ENCODE data around the gene SORBS1.

Gene SORBS1

GRCh38 chr10:95297402-95297801 is 263.8 kb downstream of the SORBS1 start:
- no peak for DNase-seq

GRCh38 chr10:95296764-95297163 is 264.4 kb downstream of the SORBS1 start:
- no peak for DNase-seq

- DNase-seq = no peak
Measured at GRCh38 chr10:95295031-95295755, 266.0 kb downstream of the SORBS1 start.

GRCh38 chr10:95293631-95294030 is 267.5 kb downstream of the SORBS1 start:
- DNase-seq = no peak

DNA sequence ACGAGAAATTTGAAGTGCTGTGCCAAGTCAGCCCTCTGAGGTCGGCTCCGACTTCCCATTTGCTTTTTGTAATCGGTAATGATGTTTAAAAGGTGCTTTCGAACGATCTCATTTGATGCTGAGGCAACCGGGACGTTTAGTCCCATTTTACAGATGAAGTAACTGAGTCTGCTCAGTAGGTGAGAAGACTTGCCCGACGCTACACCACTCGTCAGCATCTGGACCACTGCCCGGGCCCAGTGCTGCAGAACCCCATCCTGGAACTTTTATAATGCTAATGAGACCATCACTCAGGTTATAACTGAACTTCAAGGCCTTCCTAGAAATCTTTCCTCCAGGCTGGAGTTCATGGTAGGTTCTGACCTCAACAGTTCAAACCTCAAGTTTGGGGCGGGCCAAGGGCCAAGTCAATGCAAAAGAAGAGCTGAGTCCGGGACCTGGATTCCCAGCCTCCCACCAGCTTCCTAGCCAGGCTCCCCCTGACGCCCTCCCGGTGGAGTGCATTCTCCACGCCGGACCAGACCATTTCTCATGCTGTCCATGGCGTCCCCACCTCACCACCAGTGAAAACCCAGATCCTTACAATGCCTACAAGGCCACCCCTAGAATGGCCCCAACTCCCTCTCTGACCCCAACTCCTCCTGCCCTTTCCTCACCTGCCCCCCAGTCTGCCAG is 269.7 kb downstream of the SORBS1 start:
- no peak for DNase-seq

- DNase-seq = no peak
Measured at GRCh38 chr10:95290461-95291364, 270.5 kb downstream of the SORBS1 start, which contains the start of gene PDLIM1. Gene PDLIM1, minus strand, starts transcription at chr10:95291003. Its CDS starts 88 bp downstream, at chr10:95290915.

- DNase-seq = no peak
Measured at GRCh38 chr10:95289921-95290421, 271.2 kb downstream of the SORBS1 start.

- no peak for DNase-seq
Measured at GRCh38 chr10:95289003-95289920, 271.9 kb downstream of the SORBS1 start.

DNA sequence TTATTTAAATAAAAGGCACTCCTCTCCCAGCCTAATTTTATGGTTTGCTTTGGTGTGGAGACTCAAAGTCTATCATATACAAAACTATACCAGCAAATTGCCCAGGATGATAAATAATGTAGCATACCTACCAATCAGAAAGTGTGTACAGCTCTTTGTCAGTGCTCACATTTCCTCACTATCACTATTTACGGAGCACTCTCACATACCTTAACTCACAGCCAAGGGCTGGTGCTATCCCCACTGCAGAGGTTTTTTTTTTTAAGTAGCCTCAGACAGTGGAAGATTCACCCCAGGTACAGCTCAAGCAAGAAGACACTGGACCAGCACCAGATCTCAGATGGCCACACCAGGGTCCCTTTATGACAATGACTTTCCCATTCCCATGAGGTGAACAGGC is 272.9 kb downstream of the SORBS1 start:
- no peak for DNase-seq

DNA sequence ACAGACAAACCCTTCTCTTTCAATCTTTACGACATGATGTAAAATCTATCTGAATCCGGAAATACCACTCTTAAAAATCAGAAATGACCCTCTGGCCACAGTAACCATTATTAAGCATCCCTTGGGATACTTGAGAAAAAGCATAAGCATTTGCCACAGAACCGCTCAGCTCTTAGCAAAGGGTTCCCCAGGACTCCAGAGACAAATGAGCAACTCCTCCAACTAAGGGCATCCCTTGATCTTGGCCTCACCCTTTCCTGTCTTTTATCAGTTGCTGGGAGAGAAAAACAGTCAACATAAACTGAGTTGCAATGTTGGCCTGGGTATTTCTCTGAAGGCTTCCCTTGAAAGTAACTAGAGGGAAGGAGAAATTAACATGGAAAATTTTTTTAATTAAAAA is 273.9 kb downstream of the SORBS1 start:
- no peak for DNase-seq

DNA sequence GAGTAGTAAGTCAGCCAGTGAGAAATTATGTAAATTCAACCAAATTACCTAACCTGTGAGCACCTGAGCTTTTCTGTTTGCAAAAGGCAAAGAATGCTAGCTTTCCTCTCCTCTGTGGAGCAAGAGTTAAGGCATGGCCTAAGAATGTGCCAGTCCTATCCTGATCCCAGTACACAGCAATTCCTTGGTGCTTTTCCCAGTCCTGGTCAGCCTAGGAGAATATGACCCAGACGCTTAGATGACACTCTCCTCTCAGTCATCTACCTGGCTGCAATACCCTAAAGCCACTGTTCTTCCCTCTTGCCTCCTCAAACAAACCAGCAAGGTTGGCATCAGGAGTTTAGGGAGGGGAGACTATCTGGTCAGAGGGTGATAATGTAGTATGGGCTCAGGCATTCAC is 274.5 kb downstream of the SORBS1 start:
- DNase-seq = no peak

DNA sequence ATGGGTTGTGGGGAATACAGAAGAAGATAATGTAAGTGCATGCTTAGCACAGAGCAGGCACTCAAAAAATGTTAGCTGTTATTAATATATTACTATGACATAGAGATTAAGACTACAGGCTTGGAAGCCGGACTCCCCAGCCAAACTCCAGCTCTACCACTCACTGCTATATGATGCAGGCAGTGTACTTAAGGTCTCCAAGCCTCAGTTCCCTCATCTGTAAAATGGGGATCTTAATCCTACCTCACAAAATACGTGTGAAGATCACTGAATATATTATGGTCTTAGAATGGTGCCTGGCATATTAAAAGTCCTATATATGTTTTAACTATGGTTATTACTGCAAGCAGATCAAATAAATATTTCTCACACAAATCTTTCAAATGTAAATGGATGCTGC is 275.6 kb downstream of the SORBS1 start:
- no peak for DNase-seq

DNA sequence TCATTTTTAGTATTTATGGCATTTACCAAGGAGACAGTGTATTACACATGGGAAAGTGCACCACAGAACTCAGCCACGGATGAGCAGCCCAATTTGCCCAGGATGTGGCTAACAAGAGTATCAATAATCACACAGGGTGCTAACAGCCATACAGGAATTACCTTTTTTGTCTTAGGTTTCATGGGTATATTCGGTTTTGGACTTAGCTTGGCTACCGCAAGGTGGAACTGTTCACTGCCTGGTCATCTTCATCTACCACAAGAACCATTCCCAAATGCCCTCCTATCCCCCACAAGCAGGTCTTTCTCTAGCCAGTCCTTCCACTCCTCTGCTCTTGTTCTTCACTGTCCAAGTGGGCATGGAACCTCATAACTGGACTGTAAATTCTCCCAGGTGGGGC is 276.4 kb downstream of the SORBS1 start:
- no peak for DNase-seq

- no peak for DNase-seq
Measured at GRCh38 chr10:95282107-95282506, 279.1 kb downstream of the SORBS1 start.

DNA sequence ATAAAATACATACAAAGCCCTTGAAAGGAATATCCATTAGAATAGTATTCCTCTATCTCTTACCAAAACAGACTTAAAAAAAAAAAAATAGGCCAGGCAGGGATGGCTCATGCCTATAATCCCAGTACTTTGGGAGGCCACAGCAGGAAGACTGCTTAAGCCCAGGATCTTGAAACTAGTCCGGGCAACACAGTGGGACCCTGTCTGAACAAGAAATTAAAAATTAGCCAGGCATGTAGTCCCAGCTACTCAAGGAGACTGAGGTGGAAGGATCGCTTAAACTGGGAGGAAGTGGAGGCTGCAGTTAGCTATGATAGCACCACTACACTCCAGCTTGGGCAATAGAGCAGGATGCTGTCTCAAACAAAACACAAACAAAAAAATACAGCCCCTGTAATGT is 280.0 kb downstream of the SORBS1 start:
- no peak for DNase-seq

- DNase-seq = no peak
Measured at GRCh38 chr10:95280637-95281036, 280.5 kb downstream of the SORBS1 start.

GRCh38 chr10:95279042-95279820 is 281.9 kb downstream of the SORBS1 start:
- no peak for DNase-seq

GRCh38 chr10:95278061-95278988 is 282.8 kb downstream of the SORBS1 start:
- no peak for DNase-seq

DNA sequence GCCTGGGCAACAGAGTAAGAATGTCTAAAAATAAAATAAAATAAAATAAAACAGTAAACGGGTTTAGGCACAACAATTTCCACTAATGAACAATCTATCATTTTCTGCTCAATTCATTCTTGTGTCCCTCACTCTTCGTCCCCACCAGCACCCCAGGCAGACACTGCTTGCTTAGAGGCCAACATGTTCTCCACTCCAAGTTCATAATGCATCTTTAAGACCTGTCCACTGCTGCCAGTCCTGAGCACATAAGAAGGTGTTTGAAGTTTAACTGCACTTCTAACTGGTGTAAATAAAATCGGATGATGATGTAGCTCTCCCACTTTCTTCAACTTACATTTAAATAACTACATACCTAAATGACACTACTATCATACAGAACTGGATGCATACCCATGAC is 283.6 kb downstream of the SORBS1 start:
- DNase-seq = no peak
